Right lobe of liver (tissue), 4 donors: ENCODE results near the gene IDNK.

ENCODE experiments used
- POLR2A ChIP-seq: fragments of 450-650 bp; IDR thresholded peaks from one replicate; pipeline ENCODE4 v1.6.1; 2017; ENCODE audit warnings: antibody characterized with exemption, mild to moderate bottlenecking
- TF ChIP-seq, protein P1 (sequence below), 4 donors: fragments of 200-600 bp in 3 of 4; fragments of 450-650 bp in 1 of 4; IDR thresholded peaks; one replicate each; pipeline versions ENCODE4 v1.5.1 to v1.8.0; 2016 to 2022; ENCODE audit warnings: antibody characterized with exemption in 4 of 4, mild to moderate bottlenecking in 2 of 4
- donor health status: DM: no; HTN: no; CAD: no.
- donor health status: DM: no; HTN: no; CAD: no.
- donor health status: DM: no; HTN: yes; CAD: no.

DNA sequence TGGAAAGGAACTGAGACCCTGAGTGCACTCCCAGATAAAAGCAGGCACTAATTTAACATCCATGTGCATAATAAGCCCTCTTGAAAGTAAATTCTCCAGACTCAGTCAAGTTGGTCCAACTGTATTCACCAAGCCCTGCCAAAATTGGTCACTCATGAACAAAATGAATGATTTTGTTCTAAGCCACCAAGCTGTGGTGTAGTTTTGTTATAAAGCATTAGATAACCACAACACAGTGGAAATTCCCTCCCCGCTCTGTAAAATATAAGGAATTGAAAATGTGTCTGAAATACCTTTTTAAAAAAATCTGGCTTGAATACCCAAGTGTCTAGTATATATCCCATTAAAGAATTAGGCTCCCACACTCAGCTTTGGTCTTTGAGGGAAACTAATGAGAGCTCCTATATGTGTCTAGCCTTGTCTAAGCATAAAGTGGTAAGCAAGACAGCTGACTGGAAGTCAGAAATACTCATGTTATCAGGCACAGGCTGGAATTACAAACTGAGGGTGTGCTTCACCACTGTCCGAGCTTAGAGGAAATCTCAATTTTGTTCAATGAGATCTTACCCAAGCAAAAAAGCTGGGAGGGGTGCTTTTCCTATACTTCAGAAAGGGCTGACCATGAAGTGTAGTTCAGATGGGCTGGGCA lies 33.2 kb downstream of the IDNK start:
- TF ChIP-seq POLR2A: no peak
- TF ChIP-seq, protein P1, sequence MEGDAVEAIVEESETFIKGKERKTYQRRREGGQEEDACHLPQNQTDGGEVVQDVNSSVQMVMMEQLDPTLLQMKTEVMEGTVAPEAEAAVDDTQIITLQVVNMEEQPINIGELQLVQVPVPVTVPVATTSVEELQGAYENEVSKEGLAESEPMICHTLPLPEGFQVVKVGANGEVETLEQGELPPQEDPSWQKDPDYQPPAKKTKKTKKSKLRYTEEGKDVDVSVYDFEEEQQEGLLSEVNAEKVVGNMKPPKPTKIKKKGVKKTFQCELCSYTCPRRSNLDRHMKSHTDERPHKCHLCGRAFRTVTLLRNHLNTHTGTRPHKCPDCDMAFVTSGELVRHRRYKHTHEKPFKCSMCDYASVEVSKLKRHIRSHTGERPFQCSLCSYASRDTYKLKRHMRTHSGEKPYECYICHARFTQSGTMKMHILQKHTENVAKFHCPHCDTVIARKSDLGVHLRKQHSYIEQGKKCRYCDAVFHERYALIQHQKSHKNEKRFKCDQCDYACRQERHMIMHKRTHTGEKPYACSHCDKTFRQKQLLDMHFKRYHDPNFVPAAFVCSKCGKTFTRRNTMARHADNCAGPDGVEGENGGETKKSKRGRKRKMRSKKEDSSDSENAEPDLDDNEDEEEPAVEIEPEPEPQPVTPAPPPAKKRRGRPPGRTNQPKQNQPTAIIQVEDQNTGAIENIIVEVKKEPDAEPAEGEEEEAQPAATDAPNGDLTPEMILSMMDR (IDR thresholded peaks at IDR 0.05): no peak
